ENCODE measurements around the gene CCDC88A. TPM values are rescaled to one million over a fixed set of nuclear protein-coding genes. Genes with fewer than 3 reads are reported as not detected.

CCDC88A gene
- polyA plus RNA-seq, 1 of the 3 experiments (the other 2 are of a cell fraction), result 7.0 TPM

DNA sequence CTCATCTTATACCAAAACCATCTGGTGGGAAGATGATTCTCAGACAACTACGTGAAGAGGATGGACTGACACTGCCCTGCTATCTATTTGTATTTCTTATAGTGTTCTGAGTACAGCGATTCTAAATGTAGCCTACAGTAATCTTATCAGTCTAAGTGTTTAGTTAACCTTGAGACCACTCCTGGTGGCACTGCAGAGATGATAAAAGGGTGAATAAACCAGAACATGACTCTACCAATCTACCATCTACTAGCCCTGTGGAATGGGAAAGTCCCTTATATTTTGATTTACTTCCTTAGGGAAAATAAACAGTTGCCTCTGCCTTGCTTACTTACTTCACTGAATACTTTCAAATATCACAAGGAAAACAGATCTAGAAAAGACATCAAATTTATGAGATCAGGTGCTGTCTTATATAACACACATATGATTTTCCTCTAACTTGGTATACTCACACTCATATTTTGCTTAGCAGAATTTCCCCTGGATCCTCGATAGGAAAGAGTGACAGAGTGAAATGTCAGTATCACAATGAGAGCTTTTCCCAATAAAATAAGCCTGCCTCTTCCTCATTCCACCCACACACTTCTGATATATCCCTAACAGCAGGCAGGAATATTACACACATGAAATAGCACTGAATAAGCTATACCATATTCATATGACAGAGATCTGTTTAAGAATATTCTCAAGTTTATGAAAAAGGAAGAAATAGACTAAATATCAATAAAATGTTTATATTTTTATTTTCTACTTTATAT is 92.0 kb downstream of the CCDC88A start:
- Histone ChIP-seq H3K27ac (ENCODE audit: low read depth in 2 of 2, low read length in 1 of 2) (no peak overlapping the region), H3K4me1 (ENCODE audit: control insufficient read depth in 1 of 2, insufficient read depth in 2 of 2, low read depth in 1 of 2, low read length in 1 of 2) (no peaks in the 10 kb centered on the region), H3K36me3 (replicated peaks in 1 of 2; ENCODE audit: control insufficient read depth in 1 of 2, insufficient read depth in 2 of 2, low read length in 1 of 2) (peaks cover 22 to 48% of the 10 kb centered on the region in 2 experiments), H3F3A (replicated peaks; ENCODE audit: insufficient read depth) (peaks cover 6% of the 10 kb centered on the region), H3K9ac (no peak overlapping the region), H3K9me3 (no peaks in the 10 kb centered on the region), H3K4me3 (ENCODE audit: low read depth in 2 of 2, low read length in 1 of 2) (no peak overlapping the region), H4K20me1 (ENCODE audit: insufficient read depth) (no peaks in the 10 kb centered on the region), H3K79me2 (ENCODE audit: insufficient read depth) (no peaks in the 10 kb centered on the region), H2AFZ (ENCODE audit: low read depth) (no peak overlapping the region), H3K9me2 (no peaks in the 10 kb centered on the region), H3K27me3 (ENCODE audit: insufficient read depth) (no peaks in the 10 kb centered on the region), H3K4me2 (no peak overlapping the region)
- no peak for DNase-seq
- WGBS (ENCODE audit: low lambda C conversion rate), result 93% methylated on average over 3 of the region's 3 CpGs
- ChIA-PET POLR2A (no interaction called here), CTCF (no interaction called here)
- TF ChIP-seq EZH2phosphoT487 (IDR thresholded peaks at IDR 0.05; ENCODE audit: borderline replicate concordance, low read depth), result no peak
- no peak for TF ChIP-seq NRF1 (IDR thresholded peaks at IDR 0.05; ENCODE audit: low read depth, low read length)
- no peak for TF ChIP-seq GABPA (IDR thresholded peaks at IDR 0.05; ENCODE audit: low read depth)
- TF ChIP-seq SIN3A (IDR thresholded peaks at IDR 0.05; ENCODE audit: borderline replicate concordance, low read depth, low read length), result no peak
- TF ChIP-seq RAD21 (IDR thresholded peaks at IDR 0.05; ENCODE audit: low read length), result no peak
- no peak for TF ChIP-seq RCOR1 (IDR thresholded peaks at IDR 0.05; ENCODE audit: low read length)
- TF ChIP-seq, protein P1, sequence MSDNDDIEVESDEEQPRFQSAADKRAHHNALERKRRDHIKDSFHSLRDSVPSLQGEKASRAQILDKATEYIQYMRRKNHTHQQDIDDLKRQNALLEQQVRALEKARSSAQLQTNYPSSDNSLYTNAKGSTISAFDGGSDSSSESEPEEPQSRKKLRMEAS (IDR thresholded peaks at IDR 0.05; ENCODE audit: low read depth), result no peak
- no peak for TF ChIP-seq USF1 (IDR thresholded peaks at IDR 0.05; ENCODE audit: borderline replicate concordance, low read depth)
- TF ChIP-seq POLR2AphosphoS5 (IDR thresholded peaks at IDR 0.05; ENCODE audit: low read depth, low read length), result no peak
- no peak for TF ChIP-seq YY1 (IDR thresholded peaks at IDR 0.05; ENCODE audit: low read depth)
- no peak for TF ChIP-seq IRF3 (IDR thresholded peaks at IDR 0.05; ENCODE audit: low read depth, low read length)
- TF ChIP-seq NFIC (IDR thresholded peaks at IDR 0.05; ENCODE audit: borderline replicate concordance), result no peak
- TF ChIP-seq JUND (IDR thresholded peaks at IDR 0.05), result no peak
- TF ChIP-seq ZBTB33 (IDR thresholded peaks at IDR 0.05; ENCODE audit: borderline replicate concordance, low read depth), result no peak
- no peak for TF ChIP-seq FOSL2 (IDR thresholded peaks at IDR 0.05; ENCODE audit: borderline replicate concordance, low read depth)
- no peak for TF ChIP-seq RXRA (IDR thresholded peaks at IDR 0.05; ENCODE audit: borderline replicate concordance, low read depth)
- TF ChIP-seq, protein P2, sequence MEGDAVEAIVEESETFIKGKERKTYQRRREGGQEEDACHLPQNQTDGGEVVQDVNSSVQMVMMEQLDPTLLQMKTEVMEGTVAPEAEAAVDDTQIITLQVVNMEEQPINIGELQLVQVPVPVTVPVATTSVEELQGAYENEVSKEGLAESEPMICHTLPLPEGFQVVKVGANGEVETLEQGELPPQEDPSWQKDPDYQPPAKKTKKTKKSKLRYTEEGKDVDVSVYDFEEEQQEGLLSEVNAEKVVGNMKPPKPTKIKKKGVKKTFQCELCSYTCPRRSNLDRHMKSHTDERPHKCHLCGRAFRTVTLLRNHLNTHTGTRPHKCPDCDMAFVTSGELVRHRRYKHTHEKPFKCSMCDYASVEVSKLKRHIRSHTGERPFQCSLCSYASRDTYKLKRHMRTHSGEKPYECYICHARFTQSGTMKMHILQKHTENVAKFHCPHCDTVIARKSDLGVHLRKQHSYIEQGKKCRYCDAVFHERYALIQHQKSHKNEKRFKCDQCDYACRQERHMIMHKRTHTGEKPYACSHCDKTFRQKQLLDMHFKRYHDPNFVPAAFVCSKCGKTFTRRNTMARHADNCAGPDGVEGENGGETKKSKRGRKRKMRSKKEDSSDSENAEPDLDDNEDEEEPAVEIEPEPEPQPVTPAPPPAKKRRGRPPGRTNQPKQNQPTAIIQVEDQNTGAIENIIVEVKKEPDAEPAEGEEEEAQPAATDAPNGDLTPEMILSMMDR (IDR thresholded peaks at IDR 0.05), result no peak
- no peak for TF ChIP-seq EP300 (IDR thresholded peaks at IDR 0.05; ENCODE audit: borderline replicate concordance in 1 of 2, low read depth in 1 of 2, low read length in 1 of 2)
- no peak for TF ChIP-seq CHD2 (IDR thresholded peaks at IDR 0.05; ENCODE audit: low read length, partially characterized antibody)
